GM03348 (cell line): Measurements from ENCODE around the gene REM2.
"Not testable (repeated sequence)": the region's sequence is repeated elsewhere in the genome, so short reads cannot be mapped to it uniquely, and the experiment has no call there.

Source experiments
- DNase-seq: peaks from one replicate; pipeline ENCODE4 v3.0.0; 2012; ENCODE audit warnings: low spot score

The REM2 gene

GRCh38 chr14:22848351-22849164, 34.5 kb upstream of the REM2 start:
- peak; percentile 86 for DNase-seq

DNA sequence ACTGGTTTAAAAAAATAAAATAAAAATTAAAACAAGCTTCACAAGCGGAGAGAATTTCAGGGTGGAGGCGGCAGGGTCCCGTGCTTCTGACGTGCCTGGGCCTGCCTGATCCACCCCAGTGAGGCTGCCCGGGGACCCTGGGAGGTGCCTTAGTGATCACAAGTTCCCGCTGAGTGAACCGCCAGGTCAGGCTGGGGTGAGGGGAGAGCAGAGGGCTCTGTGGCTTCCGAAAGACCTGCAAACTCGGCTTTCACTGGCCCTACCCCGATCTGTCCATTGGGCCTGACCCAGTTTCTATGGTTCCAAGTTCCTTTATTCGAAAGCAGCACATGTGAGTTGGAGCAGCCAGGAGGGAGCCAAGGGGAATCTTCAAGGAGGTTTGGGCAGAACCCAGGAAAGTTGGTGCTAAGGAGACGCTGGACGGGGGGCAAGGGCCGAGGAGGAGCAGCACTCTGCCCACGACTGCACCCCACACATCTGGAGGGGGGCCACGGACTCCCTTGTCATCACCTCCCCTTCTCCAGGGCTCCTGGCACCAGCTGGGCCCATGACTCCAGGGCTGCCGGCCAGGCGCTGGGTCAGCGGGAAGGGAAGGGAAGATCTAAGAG, 33.7 kb upstream of the REM2 start:
- peak; percentile 66 for DNase-seq

DNA sequence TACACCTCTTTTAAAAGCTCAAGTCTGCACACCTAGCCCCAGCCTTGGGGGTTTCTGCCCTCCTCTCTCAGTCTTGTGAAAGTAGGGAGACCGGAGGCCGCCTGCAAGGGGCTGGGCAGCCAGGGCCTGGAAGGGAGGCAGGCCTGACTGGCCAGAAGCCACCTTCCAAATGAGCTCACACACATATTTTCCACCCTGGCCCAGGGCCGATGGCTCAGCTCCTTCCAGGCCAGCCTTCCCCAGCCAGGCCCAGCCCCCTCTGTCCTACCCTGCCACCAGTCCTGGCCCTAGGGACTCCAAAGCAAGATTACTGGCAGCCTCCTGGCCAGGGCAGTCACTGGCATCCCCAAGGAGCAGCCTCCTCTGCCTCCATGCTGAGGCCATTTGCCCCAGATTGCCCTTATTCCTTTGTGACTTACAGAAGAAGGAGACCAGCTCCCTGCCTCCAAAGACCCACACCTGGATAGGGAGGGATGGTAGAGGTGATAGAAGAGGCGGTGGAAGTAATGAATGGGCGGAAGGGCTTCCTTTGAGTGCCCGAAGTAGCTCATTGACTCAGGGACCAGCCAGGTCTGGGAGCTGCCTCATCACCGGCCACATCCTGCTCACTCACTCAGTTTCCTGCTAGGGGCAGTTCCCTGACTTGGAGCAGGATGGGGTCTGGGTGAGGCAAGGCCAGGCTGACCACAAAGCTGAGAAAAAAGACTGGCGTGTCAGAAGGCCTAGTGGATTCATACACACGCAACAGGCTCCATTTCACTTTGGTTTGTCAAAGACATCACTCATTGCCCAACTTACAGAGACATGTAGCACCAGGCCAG, 31.9 kb upstream of the REM2 start:
- peak; percentile 90 for DNase-seq

- DNase-seq, result not testable (repeated sequence)
Measured at GRCh38 chr14:22852178-22852577, 30.8 kb upstream of the REM2 start.

- DNase-seq, result no peak
Measured at GRCh38 chr14:22852599-22852939, 30.5 kb upstream of the REM2 start.

GRCh38 chr14:22852940-22853767, 29.9 kb upstream of the REM2 start:
- peak; percentile 86 for DNase-seq

- DNase-seq, result not testable (repeated sequence)
Measured at GRCh38 chr14:22854296-22854695, 28.7 kb upstream of the REM2 start.

- DNase-seq, result no peak
Measured at GRCh38 chr14:22854963-22855724, 27.9 kb upstream of the REM2 start.

DNA sequence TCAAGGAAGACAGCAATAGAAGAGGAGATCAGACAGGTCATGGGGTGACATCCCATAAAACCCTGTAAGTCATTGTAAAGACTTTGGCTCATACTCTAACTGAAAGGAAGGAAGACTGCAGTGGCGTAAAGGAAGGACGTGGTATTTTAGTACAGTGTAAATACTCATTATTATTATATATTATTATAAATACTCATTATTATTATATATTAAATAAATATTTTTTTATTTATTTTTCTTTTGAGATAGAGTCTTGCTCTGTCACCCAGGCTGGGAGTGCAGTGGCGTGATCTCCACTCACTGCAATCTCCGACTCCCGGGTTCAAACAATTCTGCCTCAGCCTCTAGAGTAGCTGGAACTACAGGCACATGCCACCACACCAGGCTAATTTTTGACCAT, 26.6 kb upstream of the REM2 start:
- no peak for DNase-seq

GRCh38 chr14:22860377-22860776, 22.6 kb upstream of the REM2 start:
- DNase-seq, result not testable (repeated sequence)

GRCh38 chr14:22861651-22862050, 21.4 kb upstream of the REM2 start:
- no peak for DNase-seq

GRCh38 chr14:22864979-22865378, 18.0 kb upstream of the REM2 start:
- DNase-seq, result no peak

DNA sequence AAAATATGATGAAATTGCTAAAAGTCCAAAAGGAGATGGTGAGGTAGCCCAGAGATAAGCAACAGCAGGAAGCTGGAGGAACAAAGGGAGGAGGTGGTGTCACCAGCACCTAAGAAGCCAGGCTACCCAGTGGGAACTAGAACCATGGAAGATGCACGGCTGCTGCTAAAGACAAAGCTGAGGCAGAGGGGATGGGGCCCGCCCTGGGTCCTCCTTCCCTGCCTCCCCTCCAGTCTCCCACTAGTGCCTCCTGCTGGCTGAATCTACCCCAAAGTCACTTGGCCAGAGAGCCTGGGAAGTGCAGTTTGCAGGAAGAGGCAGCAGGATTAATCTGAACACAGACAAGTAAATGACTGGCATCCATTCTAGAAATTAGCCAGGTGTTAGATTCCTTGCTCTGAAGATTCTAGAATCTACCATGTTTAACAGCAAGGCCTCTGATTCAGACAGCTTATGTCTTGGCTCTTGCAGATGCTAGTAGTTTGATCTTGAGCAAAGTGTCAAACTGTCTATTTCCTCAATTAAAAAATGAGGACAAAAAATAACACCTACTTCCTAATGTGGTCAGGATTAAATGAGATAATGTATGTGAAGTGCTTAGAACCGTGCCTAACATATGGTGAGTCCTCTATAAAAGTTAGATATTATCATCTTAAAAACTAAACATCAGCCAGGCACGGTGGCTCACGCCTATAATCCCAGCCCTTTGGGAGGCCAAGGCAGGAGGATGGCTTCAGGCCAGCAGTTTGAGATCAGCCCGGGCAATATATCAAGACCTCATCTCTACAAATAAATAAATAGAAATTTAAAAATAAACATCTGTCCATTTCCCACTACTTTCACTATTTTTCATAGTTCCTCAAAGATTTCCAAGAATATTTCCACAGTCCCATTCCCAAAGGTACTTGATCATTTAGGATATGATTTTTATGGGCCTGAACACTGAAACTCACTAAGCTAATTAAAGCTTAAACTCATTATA, 17.3 kb upstream of the REM2 start:
- DNase-seq, result no peak

GRCh38 chr14:22866874-22867273, 16.1 kb upstream of the REM2 start:
- no peak for DNase-seq

DNA sequence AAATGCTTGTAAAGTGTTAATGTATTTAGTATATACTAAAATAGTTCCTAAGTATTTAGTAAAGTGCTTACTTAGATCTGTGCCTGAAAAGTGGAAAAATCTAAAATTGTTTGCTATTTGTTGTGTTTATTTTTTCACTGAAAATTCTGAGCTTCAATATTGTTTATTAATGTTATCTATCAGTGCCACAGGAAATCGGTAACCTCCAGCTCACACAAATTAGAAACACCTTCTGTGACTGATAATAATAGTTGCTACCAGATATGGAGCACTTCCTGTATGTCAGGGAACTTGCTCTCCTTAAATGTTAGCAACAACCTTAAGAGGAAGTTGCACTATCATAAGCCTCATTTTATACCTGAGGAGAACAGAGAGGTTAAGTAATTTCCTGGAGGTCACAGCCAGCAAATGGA, 12.2 kb upstream of the REM2 start:
- no peak for DNase-seq

- DNase-seq, result peak; percentile 94
Measured at GRCh38 chr14:22871224-22872032, 11.6 kb upstream of the REM2 start, which contains the start of gene LRP10. TSS of gene LRP10 (plus strand) at chr14:22871740. CDS start at chr14:22872304, 564 bp downstream.

- peak; percentile 85 for DNase-seq
Measured at GRCh38 chr14:22872033-22872832, 10.8 kb upstream of the REM2 start.
